Brain microvascular endothelial cell (primary cell): ENCODE data around the gene ARFGAP1.

Experiments
- DNase-seq: peaks from one replicate; pipeline ENCODE4 v3.0.0-alpha.2; 2020
- H3K27ac ChIP-seq: fragments of 250-450 bp; sonication (Bioruptor Pico); 2 replicates; pipeline ENCODE4 v1.5.1; 2020; ENCODE audit warnings: mild to moderate bottlenecking, moderate library complexity
- H3K27me3 ChIP-seq: fragments of 250-450 bp; sonication (Bioruptor Pico); replicated peaks from 2 replicates; pipeline ENCODE4 v1.5.1; 2020; ENCODE audit warnings: mild to moderate bottlenecking
- H3K36me3 ChIP-seq: fragments of 250-450 bp; sonication (Bioruptor Pico); replicated peaks from 2 replicates; pipeline ENCODE4 v1.5.1; 2020; ENCODE audit warnings: mild to moderate bottlenecking
- H3K4me3 ChIP-seq: 2 replicates; pipeline ENCODE4 v1.5.1; 2011; ENCODE audit warnings: low read depth, mild to moderate bottlenecking, control low read depth, low read length, moderate library complexity
- CTCF ChIP-seq: IDR thresholded peaks from 2 replicates; pipeline ENCODE4 v1.5.1; 2011; ENCODE audit warnings: low read depth, mild to moderate bottlenecking, moderate library complexity, low read length, control low read depth, inconsistent platforms; ENCODE audit errors: missing control alignments
- in situ Hi-C: cut with HindIII; loops from 2 replicates; pipeline ENCODE4 v1.10.0; 2017; ENCODE audit warnings: low sequenced_read_pairs, low pct_ligation_motif_present

The ARFGAP1 gene

GRCh38 chr20:63275825-63276224 lies 3.2 kb downstream of the ARFGAP1 start:
- DNase-seq = no peak
- Histone ChIP-seq H3K27me3 (no peaks in the 10 kb centered on the region), H3K36me3 (peaks cover 62% of the 10 kb centered on the region), H3K27ac (no peak overlapping the region), H3K4me3 (no peak overlapping the region)
- in situ Hi-C loops = no loop called here
- TF ChIP-seq CTCF = no peak

DNA sequence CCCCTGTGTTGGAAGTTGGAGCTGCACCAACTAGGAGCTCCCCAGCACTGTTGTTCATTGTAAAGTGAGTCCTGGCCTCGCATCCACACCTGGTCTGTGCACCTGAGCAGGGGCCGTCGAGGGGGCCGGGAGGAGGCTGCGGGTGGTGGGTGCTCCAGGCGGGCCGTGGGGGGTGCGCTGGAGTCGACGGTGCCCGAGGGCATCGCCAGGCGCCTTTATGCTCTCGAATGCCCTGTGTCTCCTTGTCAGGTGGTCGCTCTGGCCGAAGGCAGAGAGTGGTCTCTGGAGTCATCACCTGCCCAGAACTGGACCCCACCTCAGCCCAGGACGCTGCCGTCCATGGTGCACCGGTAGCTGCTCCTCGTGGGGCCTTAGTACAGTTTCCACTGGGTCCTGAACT lies 4.3 kb downstream of the ARFGAP1 start:
- DNase-seq = no peak
- H3K36me3 ChIP-seq = peaks cover 73% of the 10 kb centered on the region
- no peak for TF ChIP-seq CTCF
- no peak overlapping the region for H3K27ac ChIP-seq
- no peaks in the 10 kb centered on the region for H3K27me3 ChIP-seq
- in situ Hi-C loops = no loop called here
- no peak overlapping the region for H3K4me3 ChIP-seq

- in situ Hi-C loops = no loop called here
- H3K27ac ChIP-seq = no peak overlapping the region
- no peaks in the 10 kb centered on the region for H3K27me3 ChIP-seq
- no peak for DNase-seq
- TF ChIP-seq CTCF = no peak
- H3K36me3 ChIP-seq = peaks cover 80% of the 10 kb centered on the region
- H3K4me3 ChIP-seq = no peak overlapping the region
Observed at GRCh38 chr20:63277466-63278272, 5.1 kb downstream of the ARFGAP1 start.

DNA sequence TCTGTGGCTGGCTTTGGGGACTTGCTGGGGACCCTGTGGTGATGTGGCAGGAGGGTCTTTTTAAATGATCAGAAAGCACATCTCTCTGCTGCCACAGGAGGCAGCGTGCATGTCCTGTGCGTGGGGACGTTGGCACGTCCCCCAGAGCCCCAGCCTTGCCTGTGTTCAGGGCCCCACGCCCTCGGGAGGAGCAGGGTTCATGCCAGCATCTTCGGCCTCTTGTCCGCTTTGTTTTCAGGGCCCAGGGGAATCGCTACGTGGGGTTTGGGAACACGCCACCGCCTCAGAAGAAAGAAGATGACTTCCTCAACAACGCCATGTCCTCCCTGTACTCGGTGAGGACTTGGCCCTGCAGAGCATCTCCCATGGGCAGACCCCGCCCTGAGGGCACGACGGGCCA lies 6.0 kb downstream of the ARFGAP1 start:
- no peak overlapping the region for H3K27ac ChIP-seq
- no peak overlapping the region for H3K4me3 ChIP-seq
- in situ Hi-C loops = no loop called here
- TF ChIP-seq CTCF = peak; percentile 16
- peaks cover 90% of the 10 kb centered on the region for H3K36me3 ChIP-seq
- no peak for DNase-seq
- H3K27me3 ChIP-seq = no peaks in the 10 kb centered on the region

GRCh38 chr20:63279931-63280330 lies 7.3 kb downstream of the ARFGAP1 start:
- in situ Hi-C loops = no loop called here
- H3K36me3 ChIP-seq = peaks cover 96% of the 10 kb centered on the region
- no peak for DNase-seq
- no peak overlapping the region for H3K27ac ChIP-seq
- no peak for TF ChIP-seq CTCF
- H3K4me3 ChIP-seq = no peak overlapping the region
- H3K27me3 ChIP-seq = no peaks in the 10 kb centered on the region

GRCh38 chr20:63280371-63280770 lies 7.8 kb downstream of the ARFGAP1 start:
- in situ Hi-C loops = no loop called here
- Histone ChIP-seq H3K27ac (no peak overlapping the region), H3K36me3 (peaks cover 98% of the 10 kb centered on the region), H3K4me3 (no peak overlapping the region), H3K27me3 (no peaks in the 10 kb centered on the region)
- DNase-seq = no peak
- no peak for TF ChIP-seq CTCF
